Mammary epithelial cell (primary cell): ENCODE data around the gene SYNDIG1.

ENCODE experiments used
- EZH2 ChIP-seq: IDR thresholded peaks from 2 replicates; pipeline ENCODE4 v1.6.1; 2012; ENCODE audit warnings: low read length, inconsistent platforms, borderline replicate concordance
- TF ChIP-seq, protein P1 (sequence below), 2 donors: IDR thresholded peaks in 1 of 2; conservative IDR thresholded peaks in 1 of 2; 2 replicates each; pipeline ENCODE4 v1.5.1; 2011 to 2012; ENCODE audit warnings: inconsistent platforms in 2 of 2, low read length in 2 of 2, mild to moderate bottlenecking in 2 of 2, control low read depth in 1 of 2, low read depth in 1 of 2; ENCODE audit not compliant: insufficient read depth in 1 of 2; ENCODE audit errors: extremely low read depth in 1 of 2

DNA sequence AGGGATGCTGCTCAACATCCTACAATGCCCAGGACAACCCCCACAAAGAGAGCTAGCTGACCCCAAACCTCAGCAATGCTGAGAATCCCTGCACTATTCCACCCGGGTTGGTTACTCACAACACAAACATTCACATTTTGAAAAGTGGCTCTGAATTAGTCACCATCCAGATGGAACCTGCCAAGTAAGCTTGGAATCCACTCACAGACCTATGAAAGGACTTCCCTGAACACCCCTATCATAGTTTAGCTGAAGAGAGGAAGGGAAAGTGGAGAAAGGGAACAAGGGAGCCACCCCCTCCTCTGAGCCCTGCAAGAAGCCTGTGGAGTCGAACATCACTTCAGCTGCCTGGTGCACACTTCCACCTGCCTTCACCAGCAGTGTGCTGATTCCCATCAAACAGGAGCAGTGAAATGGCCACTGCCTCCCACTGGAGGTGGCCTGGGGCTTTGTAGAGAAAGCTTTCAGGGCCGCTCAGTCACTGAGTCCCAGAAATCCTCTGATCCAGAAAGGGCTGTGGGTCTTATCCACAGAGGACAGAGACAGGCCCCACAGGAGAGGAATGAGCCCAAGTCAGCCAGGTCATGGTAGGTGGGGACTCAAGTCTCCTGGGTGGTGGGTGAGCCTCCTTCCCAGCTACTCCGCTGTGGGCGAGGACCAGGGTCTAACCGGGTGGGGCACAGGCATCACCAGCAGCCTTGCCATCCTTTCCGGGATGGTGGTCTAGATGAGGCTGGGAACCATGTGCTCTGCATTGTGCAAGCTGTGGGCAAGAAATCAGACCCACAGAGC is 203.7 kb downstream of the SYNDIG1 start:
- TF ChIP-seq, protein P1, sequence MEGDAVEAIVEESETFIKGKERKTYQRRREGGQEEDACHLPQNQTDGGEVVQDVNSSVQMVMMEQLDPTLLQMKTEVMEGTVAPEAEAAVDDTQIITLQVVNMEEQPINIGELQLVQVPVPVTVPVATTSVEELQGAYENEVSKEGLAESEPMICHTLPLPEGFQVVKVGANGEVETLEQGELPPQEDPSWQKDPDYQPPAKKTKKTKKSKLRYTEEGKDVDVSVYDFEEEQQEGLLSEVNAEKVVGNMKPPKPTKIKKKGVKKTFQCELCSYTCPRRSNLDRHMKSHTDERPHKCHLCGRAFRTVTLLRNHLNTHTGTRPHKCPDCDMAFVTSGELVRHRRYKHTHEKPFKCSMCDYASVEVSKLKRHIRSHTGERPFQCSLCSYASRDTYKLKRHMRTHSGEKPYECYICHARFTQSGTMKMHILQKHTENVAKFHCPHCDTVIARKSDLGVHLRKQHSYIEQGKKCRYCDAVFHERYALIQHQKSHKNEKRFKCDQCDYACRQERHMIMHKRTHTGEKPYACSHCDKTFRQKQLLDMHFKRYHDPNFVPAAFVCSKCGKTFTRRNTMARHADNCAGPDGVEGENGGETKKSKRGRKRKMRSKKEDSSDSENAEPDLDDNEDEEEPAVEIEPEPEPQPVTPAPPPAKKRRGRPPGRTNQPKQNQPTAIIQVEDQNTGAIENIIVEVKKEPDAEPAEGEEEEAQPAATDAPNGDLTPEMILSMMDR (conservative IDR thresholded peaks at IDR 0.05 in 1 of 2, IDR thresholded peaks at IDR 0.05 in 1 of 2; ENCODE audit: extremely low read depth in 1 of 2, insufficient read depth in 1 of 2, low read depth in 1 of 2, low read length in 2 of 2) = no peak
- TF ChIP-seq EZH2 = no peak
